Adrenal gland (tissue), 5 donors: ENCODE measurements around the gene HNF1A.
"Not testable (repeated sequence)": the region's sequence is repeated elsewhere in the genome, so short reads cannot be mapped to it uniquely, and the experiment has no call there.

ENCODE experiments used
- CTCF ChIP-seq, 6 experiments: fragments of 450-650 bp in 4 of 6; fragments of 200-600 bp in 2 of 6; sonication (generic) in 1 of 6; IDR thresholded peaks; 1 replicate in 5 of 6; 2 replicates in 1 of 6; pipeline versions ENCODE4 v1.5.1 to v1.8.0; 2016 to 2021; ENCODE audit warnings: antibody characterized with exemption in 6 of 6, mild to moderate bottlenecking in 2 of 6, moderate library complexity in 1 of 6
- POLR2A ChIP-seq, 2 donors: fragments of 450-650 bp; IDR thresholded peaks; one replicate each; pipeline ENCODE4 v1.6.1; 2017; ENCODE audit warnings: antibody characterized with exemption in 2 of 2, mild to moderate bottlenecking in 2 of 2, moderate library complexity in 1 of 2
- donor health status: DM: no; HTN: no; CAD: no.

- TF ChIP-seq CTCF, POLR2A (IDR thresholded peaks at IDR 0.05): not testable (repeated sequence)
Measured at GRCh38 chr12:121047400-121047799, 69.1 kb downstream of the HNF1A start.
